ENCODE results near the gene CWC27. TPM values are rescaled to one million over a fixed set of nuclear protein-coding genes. Genes with fewer than 3 reads are reported as not detected.

Gene CWC27
- total RNA-seq, 2 donors from 2014 or later, result 29.1 to 32.6 TPM

DNA sequence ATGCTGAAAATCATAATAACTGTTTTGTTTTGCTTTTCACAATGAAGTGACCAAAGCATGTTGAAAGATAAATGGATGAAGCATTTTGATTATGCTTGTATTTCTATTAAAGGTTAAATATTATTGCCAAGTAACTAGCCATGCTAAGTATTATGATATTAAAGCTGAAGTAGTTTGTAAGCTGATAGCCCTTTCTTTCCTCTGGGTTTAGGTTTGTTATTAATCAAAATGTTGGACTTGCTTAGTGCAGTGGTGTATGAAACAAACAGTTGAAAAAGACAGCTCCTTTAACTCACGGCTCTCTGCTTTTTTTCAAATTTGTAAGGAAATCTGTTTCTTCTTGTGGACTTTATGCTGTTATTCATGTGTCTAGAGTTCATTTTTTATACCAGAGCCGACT, 246.0 kb downstream of the CWC27 start:
- DNase-seq (ENCODE audit: low spot score) (no peak), ATAC-seq (no peak)
- H3K4me1 Mint-ChIP-seq (ENCODE audit: low read depth in 2 of 2), result no peaks in the 10 kb centered on the region
- H3K36me3 Mint-ChIP-seq, result no peaks in the 10 kb centered on the region
- H3K9me3 Mint-ChIP-seq, result no peaks in the 10 kb centered on the region
- no peaks in the 10 kb centered on the region for H3K27me3 Mint-ChIP-seq
- H3K4me3 Mint-ChIP-seq, result no peak overlapping the region
- H3K27ac Mint-ChIP-seq, result no peak overlapping the region

DNA sequence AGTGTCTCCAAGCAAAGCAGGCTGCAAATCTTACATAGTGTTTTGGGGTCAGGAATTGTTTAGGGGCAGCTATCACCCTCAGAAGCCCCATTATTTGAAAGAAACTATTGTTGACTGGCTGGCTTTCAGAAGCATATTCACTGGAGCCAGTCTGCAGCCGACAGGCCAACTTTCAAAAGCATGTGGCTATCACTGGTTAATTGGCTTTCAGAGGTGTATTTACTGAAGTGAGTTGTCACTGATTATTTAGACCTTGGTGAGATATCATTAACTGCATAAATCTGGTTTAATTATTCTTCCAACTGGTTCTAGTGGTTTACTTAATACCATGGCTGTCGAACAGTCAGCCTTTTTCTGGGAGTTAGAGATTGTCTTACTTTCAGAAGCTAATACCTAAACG, 247.0 kb downstream of the CWC27 start:
- H3K36me3 Mint-ChIP-seq, result no peaks in the 10 kb centered on the region
- H3K4me3 Mint-ChIP-seq, result no peak overlapping the region
- H3K4me1 Mint-ChIP-seq (ENCODE audit: low read depth in 2 of 2), result peaks cover 4% of the 10 kb centered on the region in 2 donors
- no peak for DNase-seq (ENCODE audit: low spot score)
- H3K27ac Mint-ChIP-seq, result no peak overlapping the region
- no peaks in the 10 kb centered on the region for H3K27me3 Mint-ChIP-seq
- no peaks in the 10 kb centered on the region for H3K9me3 Mint-ChIP-seq
- no peak for ATAC-seq

DNA sequence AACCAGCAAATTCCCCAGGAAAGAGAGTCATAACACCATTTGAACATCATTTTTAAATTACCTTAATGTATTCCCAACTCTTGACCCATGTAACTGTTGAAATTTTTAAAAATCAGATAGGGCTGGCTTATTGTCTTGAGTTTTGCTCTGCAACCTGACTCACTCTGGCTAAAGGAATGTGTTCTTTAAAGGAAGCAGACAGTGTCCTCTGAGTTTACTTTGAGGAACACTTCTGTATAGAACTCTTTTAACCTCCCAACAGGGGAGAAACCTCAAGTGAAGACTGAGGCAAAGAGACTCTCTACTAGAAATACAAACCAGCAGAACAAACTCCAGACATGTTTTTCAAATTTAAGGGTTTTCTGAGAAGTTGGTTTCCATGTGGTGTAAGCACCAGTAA, 248.9 kb downstream of the CWC27 start:
- Mint-ChIP-seq H3K27ac (no peak overlapping the region), H3K4me3 (no peak overlapping the region), H3K36me3 (no peaks in the 10 kb centered on the region), H3K9me3 (no peaks in the 10 kb centered on the region), H3K27me3 (no peaks in the 10 kb centered on the region), H3K4me1 (ENCODE audit: low read depth in 2 of 2) (peaks cover 11 to 13% of the 10 kb centered on the region in 2 donors)
- ATAC-seq (no peak), DNase-seq (ENCODE audit: low spot score) (no peak)

DNA sequence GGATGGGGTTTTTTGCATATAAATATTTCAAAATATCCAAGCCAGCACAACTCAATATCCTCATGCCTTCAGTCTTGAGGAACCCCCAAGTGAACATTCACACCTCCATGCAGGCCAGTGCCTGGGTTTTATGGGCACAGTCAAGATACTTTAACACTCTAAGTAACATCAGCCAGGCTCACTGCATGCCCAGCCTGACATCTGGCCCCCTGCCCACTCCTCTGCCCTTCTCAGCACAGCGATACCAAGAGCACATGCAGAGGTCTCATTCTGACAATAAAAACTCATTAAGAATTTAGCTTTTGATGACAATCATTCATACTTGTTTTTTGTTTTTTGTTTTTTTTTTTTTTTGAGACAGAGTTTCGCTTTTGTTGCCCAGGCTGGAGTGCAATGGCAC, 250.0 kb downstream of the CWC27 start:
- H3K4me1 Mint-ChIP-seq (ENCODE audit: low read depth in 2 of 2), result peaks cover 11 to 13% of the 10 kb centered on the region in 2 donors
- H3K36me3 Mint-ChIP-seq, result no peaks in the 10 kb centered on the region
- no peak overlapping the region for H3K27ac Mint-ChIP-seq
- H3K4me3 Mint-ChIP-seq, result no peak overlapping the region
- no peaks in the 10 kb centered on the region for H3K27me3 Mint-ChIP-seq
- ATAC-seq, result no peak
- no peaks in the 10 kb centered on the region for H3K9me3 Mint-ChIP-seq
- no peak for DNase-seq (ENCODE audit: low spot score)

DNA sequence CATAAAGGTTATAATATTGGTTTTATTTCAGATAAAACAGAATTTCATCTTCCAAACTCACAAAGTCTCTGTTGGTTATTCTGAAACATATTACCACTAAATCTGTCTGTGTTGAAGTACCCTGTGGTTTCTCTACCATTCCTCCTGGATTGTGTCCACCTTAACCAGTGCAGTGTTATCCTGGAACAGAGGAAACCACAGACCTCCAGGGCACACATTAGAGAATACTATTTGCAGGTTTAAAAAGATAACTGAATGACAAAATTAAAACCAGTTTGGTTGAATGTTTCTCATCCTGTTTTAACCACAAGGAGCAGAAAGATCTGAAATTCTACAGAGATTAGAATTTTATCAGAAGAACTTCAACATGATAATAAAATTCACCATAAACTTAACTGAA, 251.8 kb downstream of the CWC27 start:
- DNase-seq (ENCODE audit: low spot score), result no peak
- ATAC-seq, result no peak
- H3K27ac Mint-ChIP-seq, result no peak overlapping the region
- peaks cover 11 to 13% of the 10 kb centered on the region in 2 donors for H3K4me1 Mint-ChIP-seq (ENCODE audit: low read depth in 2 of 2)
- H3K4me3 Mint-ChIP-seq, result no peak overlapping the region
- no peaks in the 10 kb centered on the region for H3K27me3 Mint-ChIP-seq
- H3K36me3 Mint-ChIP-seq, result no peaks in the 10 kb centered on the region
- no peaks in the 10 kb centered on the region for H3K9me3 Mint-ChIP-seq

DNA sequence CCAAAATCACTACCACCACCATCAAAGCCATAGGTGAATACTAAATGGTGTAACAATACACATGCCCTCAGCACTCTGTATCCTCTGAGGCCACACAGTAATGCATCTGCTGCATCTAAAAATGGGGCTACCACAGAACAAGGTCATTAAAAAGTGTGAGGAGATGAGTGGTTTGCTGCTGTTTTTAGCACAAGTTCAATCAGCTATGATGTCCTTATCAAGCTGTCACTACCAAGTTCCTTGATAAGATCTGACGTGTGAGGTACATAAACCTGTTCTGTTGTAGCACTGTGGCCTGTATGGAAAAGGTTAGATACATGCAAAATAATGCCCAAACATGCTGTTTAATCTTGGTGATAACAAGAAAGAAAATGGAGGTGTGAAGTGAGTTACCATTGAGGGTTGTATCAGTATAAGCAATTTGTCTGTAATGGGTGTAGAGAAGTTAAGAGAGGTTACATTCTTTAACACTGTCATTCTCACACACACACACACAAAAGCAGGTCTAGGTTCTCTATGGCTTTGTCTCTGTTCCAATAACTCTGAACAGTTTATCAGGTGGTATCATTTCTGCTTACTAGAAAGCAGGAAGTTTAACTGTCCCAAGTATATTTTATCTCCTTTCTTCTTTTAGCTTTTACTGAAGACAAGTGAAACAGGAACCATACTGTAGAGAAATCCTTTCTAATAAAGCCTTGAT, 252.9 kb downstream of the CWC27 start:
- no peak overlapping the region for H3K27ac Mint-ChIP-seq
- DNase-seq (ENCODE audit: low spot score) (no peak), ATAC-seq (no peak)
- no peaks in the 10 kb centered on the region for H3K9me3 Mint-ChIP-seq
- peaks cover 11 to 13% of the 10 kb centered on the region in 2 donors for H3K4me1 Mint-ChIP-seq (ENCODE audit: low read depth in 2 of 2)
- no peaks in the 10 kb centered on the region for H3K27me3 Mint-ChIP-seq
- no peaks in the 10 kb centered on the region for H3K36me3 Mint-ChIP-seq
- H3K4me3 Mint-ChIP-seq, result no peak overlapping the region

DNA sequence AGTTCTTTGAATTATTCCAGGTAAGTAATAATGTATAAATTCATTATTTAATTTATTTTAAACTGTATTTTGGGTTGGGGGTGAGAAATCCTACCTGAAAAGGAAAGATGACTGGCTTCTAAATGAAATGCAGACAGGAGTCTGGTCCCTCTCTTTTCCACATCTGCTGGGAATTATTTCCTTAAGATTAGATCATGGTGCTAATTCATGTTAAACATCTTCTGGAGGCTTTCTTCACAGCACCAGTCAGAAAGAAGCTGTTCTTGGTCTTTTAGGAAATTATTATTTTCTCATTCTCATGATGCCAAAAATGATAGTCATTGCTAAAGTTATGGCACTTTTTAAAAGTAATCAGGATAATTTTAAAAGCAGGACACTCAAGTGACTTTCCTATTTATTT, 254.2 kb downstream of the CWC27 start:
- H3K9me3 Mint-ChIP-seq, result no peaks in the 10 kb centered on the region
- no peaks in the 10 kb centered on the region for H3K36me3 Mint-ChIP-seq
- DNase-seq (ENCODE audit: low spot score) (no peak), ATAC-seq (no peak)
- no peaks in the 10 kb centered on the region for H3K27me3 Mint-ChIP-seq
- H3K27ac Mint-ChIP-seq, result no peak overlapping the region
- H3K4me1 Mint-ChIP-seq (ENCODE audit: low read depth in 2 of 2), result peaks cover 11 to 18% of the 10 kb centered on the region in 2 donors
- no peak overlapping the region for H3K4me3 Mint-ChIP-seq

DNA sequence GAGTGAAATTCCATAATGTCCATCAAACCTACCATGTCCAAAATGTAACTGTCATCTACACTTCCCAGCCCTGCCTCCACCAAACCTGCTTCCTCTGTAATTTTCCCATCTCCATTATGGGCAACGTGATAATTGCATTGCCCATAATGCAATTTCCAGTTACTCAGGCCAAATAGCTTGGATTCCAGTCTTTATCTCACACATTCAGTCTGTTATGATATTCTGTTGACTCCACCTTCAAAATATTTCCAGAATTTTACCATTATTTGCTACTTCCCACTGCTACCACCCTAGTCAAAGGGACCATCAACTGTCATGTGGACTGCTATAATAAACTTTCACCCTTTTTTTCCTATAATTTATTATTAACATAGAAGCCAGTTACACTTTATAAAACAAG, 256.0 kb downstream of the CWC27 start:
- Mint-ChIP-seq H3K4me1 (ENCODE audit: low read depth in 2 of 2) (peaks cover 11 to 18% of the 10 kb centered on the region in 2 donors), H3K27ac (no peak overlapping the region), H3K36me3 (no peaks in the 10 kb centered on the region), H3K4me3 (no peak overlapping the region), H3K27me3 (no peaks in the 10 kb centered on the region), H3K9me3 (no peaks in the 10 kb centered on the region)
- ATAC-seq (no peak), DNase-seq (ENCODE audit: low spot score) (no peak)

DNA sequence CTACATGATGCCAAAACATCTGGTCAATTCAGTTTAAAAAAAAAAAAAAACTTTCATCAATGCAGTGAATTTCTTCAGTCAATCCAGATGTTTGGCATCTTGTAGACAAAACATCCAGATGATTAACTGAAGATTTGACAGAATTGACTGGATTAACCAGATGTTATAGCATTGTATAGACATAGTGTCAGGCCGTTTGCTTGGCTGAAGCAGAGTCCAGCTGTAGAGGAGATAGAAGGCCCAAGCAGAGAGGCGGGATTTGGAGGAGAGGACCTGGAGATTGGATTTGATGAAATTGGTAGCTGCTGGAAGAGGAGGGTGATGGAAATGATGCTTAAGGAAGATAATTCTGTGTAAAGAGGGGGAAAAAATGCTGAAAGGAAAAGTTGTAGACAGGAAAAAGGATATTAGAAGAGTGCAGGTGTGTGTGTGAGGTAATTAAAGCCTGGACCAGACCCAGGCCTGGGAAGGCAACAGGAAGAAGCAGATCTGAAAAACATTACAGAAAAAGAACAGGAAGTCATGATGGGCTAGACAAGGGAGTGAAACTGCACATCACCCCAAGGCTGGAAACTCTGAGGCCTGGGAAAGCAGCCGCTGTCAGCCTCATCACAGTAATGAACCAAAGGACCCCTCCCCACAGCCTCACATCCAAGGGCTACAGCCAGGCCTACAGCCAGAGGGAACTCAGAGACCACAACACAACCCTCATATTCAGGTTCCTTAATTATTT, 258.3 kb downstream of the CWC27 start:
- H3K4me3 Mint-ChIP-seq, result no peak overlapping the region
- H3K4me1 Mint-ChIP-seq (ENCODE audit: low read depth in 2 of 2), result peaks cover 0 to 5% of the 10 kb centered on the region in 2 donors
- peaks cover 0 to 2% of the 10 kb centered on the region in 2 donors for H3K27me3 Mint-ChIP-seq
- no peak for ATAC-seq
- H3K36me3 Mint-ChIP-seq, result no peaks in the 10 kb centered on the region
- no peak for DNase-seq (ENCODE audit: low spot score)
- no peaks in the 10 kb centered on the region for H3K9me3 Mint-ChIP-seq
- H3K27ac Mint-ChIP-seq, result no peak overlapping the region

DNA sequence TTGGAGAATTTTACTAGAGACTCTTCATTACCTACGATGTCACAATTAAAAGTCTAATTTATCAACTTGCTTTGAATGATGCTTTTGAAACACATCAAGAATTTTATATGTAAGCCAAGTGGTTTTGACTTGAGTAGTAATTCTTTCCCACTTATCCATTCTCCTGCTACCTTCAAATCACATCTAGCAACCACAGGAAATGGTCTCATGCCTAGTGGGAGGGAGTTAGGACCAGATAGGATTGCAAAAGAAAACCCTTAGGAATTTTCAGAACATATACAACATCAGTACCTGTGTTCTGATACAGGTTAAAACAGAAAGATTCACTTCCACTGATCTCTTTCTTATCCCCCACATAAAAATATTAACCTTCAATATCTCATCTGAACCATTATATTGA, 260.4 kb downstream of the CWC27 start:
- DNase-seq (ENCODE audit: low spot score), result no peak
- Mint-ChIP-seq H3K36me3 (no peaks in the 10 kb centered on the region), H3K27ac (no peak overlapping the region), H3K9me3 (no peaks in the 10 kb centered on the region), H3K4me1 (ENCODE audit: low read depth in 2 of 2) (peaks cover 0 to 5% of the 10 kb centered on the region in 2 donors), H3K4me3 (no peak overlapping the region), H3K27me3 (peaks cover 0 to 2% of the 10 kb centered on the region in 2 donors)
- ATAC-seq, result no peak

DNA sequence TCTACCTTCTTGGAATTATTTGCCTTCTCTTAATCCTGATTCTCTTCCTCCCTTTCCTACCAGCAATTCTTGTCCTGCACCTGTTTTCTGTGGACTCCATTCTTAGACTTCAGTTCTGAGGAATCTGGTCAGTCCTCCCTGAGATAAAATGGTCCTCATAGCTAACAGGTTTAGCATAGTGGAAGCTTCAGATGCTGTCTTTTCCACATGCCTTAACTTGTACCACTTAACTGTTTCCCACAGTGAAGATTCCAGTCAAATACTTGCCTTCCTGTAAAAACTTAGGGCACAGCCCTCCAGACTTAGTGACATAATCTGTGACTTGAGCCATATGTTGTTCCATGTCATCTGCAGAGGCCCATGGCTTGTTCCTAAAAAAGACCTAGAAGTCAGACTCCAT, 261.3 kb downstream of the CWC27 start:
- Mint-ChIP-seq H3K4me1 (ENCODE audit: low read depth in 2 of 2) (peaks cover 0 to 5% of the 10 kb centered on the region in 2 donors), H3K27me3 (peaks cover 0 to 2% of the 10 kb centered on the region in 2 donors), H3K9me3 (no peaks in the 10 kb centered on the region), H3K4me3 (no peak overlapping the region), H3K36me3 (no peaks in the 10 kb centered on the region), H3K27ac (no peak overlapping the region)
- ATAC-seq (no peak), DNase-seq (ENCODE audit: low spot score) (no peak)

DNA sequence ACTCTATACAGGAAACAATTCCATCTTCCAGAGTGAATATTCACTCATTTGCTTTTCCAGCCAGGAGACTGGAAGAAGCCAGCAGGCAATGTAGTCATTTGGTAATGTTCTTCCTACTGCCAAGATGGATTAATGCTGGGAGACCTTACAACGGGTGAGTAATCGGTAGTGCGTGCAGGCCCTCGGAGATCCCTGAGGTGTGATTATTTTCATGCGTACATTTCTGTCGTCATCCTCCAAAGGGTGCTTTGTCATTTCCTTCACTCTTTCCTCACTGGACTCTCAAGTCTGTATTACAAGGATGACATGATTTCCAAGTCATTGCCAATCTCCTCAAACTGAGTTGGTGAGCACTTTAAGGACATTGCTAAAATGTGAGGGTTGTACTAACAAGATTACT, 263.5 kb downstream of the CWC27 start:
- no peak overlapping the region for H3K4me3 Mint-ChIP-seq
- ATAC-seq, result no peak
- H3K36me3 Mint-ChIP-seq, result no peaks in the 10 kb centered on the region
- peaks cover 8 to 10% of the 10 kb centered on the region in 2 donors for H3K4me1 Mint-ChIP-seq (ENCODE audit: low read depth in 2 of 2)
- DNase-seq (ENCODE audit: low spot score), result no peak
- no peak overlapping the region for H3K27ac Mint-ChIP-seq
- no peaks in the 10 kb centered on the region for H3K9me3 Mint-ChIP-seq
- H3K27me3 Mint-ChIP-seq, result peaks cover 0 to 2% of the 10 kb centered on the region in 2 donors

DNA sequence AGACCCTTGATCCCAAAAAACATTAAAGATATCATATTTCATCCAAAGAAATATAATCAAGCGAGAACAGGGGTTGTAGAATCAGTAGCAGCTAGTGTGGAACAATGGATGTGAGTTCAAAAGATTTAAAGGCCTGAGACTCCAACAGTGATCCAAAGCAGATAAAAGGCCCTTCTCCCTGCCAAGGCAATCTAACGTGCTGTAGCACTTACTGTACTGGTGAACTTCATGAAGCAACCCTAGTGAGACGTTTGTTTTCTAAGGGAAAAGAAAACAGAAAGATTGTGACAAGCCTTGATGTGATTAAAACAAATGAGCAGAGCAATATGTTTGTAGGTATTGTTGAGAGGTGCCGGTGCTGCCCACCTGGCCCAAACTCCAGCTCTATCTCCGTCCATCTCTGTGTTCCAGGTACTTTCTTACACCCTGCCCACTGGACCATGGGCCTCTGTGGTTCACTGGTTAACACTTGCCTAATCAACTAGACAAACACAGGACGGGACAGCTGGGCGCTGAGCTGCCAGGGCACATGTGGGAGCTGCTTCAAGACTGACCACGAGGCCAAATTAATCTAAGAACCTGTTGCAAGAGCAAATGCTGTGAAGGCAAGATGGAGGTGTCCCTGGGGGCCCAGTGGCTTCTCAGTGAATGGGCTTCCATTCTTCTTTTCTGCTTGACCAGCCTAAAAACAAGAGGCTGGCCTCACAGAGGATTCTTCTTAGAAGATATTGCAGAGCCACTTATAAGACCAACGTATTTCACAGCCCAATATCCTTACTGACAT, 265.5 kb downstream of the CWC27 start:
- ATAC-seq (no peak), DNase-seq (ENCODE audit: low spot score) (no peak)
- peak overlapping the region; percentile 36 to 54 for H3K27ac Mint-ChIP-seq
- no peaks in the 10 kb centered on the region for H3K36me3 Mint-ChIP-seq
- peaks cover 0 to 2% of the 10 kb centered on the region in 2 donors for H3K27me3 Mint-ChIP-seq
- no peaks in the 10 kb centered on the region for H3K9me3 Mint-ChIP-seq
- H3K4me1 Mint-ChIP-seq (ENCODE audit: low read depth in 2 of 2), result peaks cover 14 to 17% of the 10 kb centered on the region in 2 donors
- H3K4me3 Mint-ChIP-seq, result peak overlapping the region; percentile 46

DNA sequence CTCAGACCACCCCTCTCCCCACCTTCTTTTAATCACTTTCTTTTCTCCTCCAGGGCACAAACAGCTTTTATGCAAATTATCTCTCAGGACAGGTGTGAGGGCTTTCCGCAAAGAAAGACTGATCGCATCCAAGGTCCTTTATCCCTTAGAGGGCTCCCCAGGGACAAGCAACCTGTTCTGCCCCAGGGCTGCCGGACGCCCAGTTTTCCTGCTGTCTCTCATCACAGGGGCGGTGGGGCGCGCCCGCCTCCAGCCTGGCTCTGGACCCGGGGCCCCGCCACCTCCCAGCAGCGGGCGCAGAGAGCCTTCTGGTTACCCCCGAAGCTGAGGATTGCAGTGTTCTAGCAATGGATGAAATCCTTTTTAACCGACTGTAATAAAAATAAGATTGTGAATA, 266.1 kb downstream of the CWC27 start:
- DNase-seq (ENCODE audit: low spot score) (no peak), ATAC-seq (no peak)
- H3K36me3 Mint-ChIP-seq, result no peaks in the 10 kb centered on the region
- H3K4me1 Mint-ChIP-seq (ENCODE audit: low read depth in 2 of 2), result peaks cover 14 to 17% of the 10 kb centered on the region in 2 donors
- no peaks in the 10 kb centered on the region for H3K9me3 Mint-ChIP-seq
- peaks cover 0 to 2% of the 10 kb centered on the region in 2 donors for H3K27me3 Mint-ChIP-seq
- H3K4me3 Mint-ChIP-seq, result peak overlapping the region; percentile 88
- H3K27ac Mint-ChIP-seq, result peak overlapping the region; percentile 88 to 92
